Prostate gland (tissue), 2 donors: ENCODE data around the gene CUX1. TPM values are rescaled to one million over a fixed set of nuclear protein-coding genes. Genes with fewer than 3 reads are reported as not detected.

Source experiments
- DNase-seq: peaks from one replicate; pipeline ENCODE4 v3.0.0-alpha.2; 2019; ENCODE audit warnings: low spot score
- H3K27ac ChIP-seq, 2 donors: fragments of 200-600 bp; sonication (generic); 2 replicates each; pipeline ENCODE4 v1.5.1; 2017 to 2019
- H3K27me3 ChIP-seq: fragments of 200-600 bp; sonication (generic); replicated peaks from 2 replicates; pipeline ENCODE4 v1.5.1; 2019; ENCODE audit not compliant: insufficient read depth
- H3K36me3 ChIP-seq, 2 donors: fragments of 200-600 bp; sonication (generic); 1 replicate in 1 of 2; 2 replicates in 1 of 2; pipeline versions ENCODE4 v1.5.1 to v1.8.1; 2017 to 2019
- H3K4me1 ChIP-seq: fragments of 200-600 bp; sonication (generic); replicated peaks from 2 replicates; pipeline ENCODE4 v1.5.1; 2019
- H3K4me3 ChIP-seq, 2 donors: fragments of 200-600 bp; sonication (generic); 2 replicates each; pipeline ENCODE4 v1.5.1; 2017 to 2019
- H3K9me3 ChIP-seq: fragments of 200-600 bp; sonication (generic); 2 replicates; pipeline ENCODE4 v1.5.1; 2017
- POLR2A ChIP-seq: fragments of 450-650 bp; IDR thresholded peaks from one replicate; pipeline ENCODE4 v1.6.1; 2016; ENCODE audit warnings: antibody characterized with exemption, mild to moderate bottlenecking
- POLR2AphosphoS5 ChIP-seq: sonication (generic); formaldehyde crosslinking; IDR thresholded peaks from one replicate; pipeline ENCODE4 v1.6.1; 2017; ENCODE audit warnings: antibody characterized with exemption
- WGBS: methylation state at CpG from one replicate; pipeline ENCODE4 v1.1.5; 2018; 5-methylcytosine and 5-hydroxymethylcytosine counted together
- intact Hi-C: fragments of 100-400 bp; cut with DNase I; formaldehyde crosslinking; loops from one replicate; pipeline ENCODE4 v1.14.2; 2022
- total RNA-seq, 2 donors: library from RNA; depleted of rRNA; stranded (reverse); fragments of >200 nt; gene quantifications; one replicate each; pipeline ENCODE4 v1.1.0, GENCODE V29; 2016
- TF ChIP-seq, protein P1 (sequence below), 4 experiments: fragments of 200-600 bp in 2 of 4; fragments of 450-650 bp in 2 of 4; sonication (generic) in 2 of 4; IDR thresholded peaks; 1 replicate in 3 of 4; 2 replicates in 1 of 4; pipeline ENCODE4 v1.5.1; 2016 to 2019; ENCODE audit warnings: antibody characterized with exemption in 4 of 4, mild to moderate bottlenecking in 2 of 4, moderate library complexity in 2 of 4

The CUX1 gene
- total RNA-seq, 2 donors from 2014 or later, result 96.3 to 99.2 TPM

DNA sequence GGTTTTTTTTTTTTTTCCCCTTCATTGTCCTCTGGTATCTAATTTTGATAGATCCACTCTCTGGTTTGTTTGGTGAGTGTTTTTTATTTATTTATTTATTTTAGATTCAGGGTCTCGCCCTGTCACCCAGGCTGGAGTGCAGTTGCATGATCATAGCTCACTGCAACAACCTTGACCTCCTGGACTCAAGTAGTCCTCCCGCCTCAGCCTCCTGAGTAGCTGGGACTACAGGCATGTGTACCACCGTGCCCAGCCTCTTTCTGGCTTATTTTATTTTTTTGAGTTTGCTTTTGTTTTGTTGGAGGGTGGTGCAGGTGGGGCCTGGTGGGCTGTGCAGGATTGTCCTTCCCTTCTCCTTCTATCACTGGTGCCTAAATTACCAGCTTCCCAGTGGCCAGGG is 282.0 kb downstream of the CUX1 start:
- WGBS, result 97% methylated on average over 3 of the region's 3 CpGs
- Histone ChIP-seq H3K4me3 (no peak overlapping the region), H3K36me3 (no peaks in the 10 kb centered on the region), H3K4me1 (no peaks in the 10 kb centered on the region), H3K9me3 (no peaks in the 10 kb centered on the region), H3K27ac (no peak overlapping the region), H3K27me3 (no peaks in the 10 kb centered on the region)
- DNase-seq, result no peak
- TF ChIP-seq, protein P1, sequence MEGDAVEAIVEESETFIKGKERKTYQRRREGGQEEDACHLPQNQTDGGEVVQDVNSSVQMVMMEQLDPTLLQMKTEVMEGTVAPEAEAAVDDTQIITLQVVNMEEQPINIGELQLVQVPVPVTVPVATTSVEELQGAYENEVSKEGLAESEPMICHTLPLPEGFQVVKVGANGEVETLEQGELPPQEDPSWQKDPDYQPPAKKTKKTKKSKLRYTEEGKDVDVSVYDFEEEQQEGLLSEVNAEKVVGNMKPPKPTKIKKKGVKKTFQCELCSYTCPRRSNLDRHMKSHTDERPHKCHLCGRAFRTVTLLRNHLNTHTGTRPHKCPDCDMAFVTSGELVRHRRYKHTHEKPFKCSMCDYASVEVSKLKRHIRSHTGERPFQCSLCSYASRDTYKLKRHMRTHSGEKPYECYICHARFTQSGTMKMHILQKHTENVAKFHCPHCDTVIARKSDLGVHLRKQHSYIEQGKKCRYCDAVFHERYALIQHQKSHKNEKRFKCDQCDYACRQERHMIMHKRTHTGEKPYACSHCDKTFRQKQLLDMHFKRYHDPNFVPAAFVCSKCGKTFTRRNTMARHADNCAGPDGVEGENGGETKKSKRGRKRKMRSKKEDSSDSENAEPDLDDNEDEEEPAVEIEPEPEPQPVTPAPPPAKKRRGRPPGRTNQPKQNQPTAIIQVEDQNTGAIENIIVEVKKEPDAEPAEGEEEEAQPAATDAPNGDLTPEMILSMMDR (IDR thresholded peaks at IDR 0.05), result no peak
- TF ChIP-seq POLR2AphosphoS5, result no peak
- TF ChIP-seq POLR2A, result no peak
- intact Hi-C loops, result no loop called here

DNA sequence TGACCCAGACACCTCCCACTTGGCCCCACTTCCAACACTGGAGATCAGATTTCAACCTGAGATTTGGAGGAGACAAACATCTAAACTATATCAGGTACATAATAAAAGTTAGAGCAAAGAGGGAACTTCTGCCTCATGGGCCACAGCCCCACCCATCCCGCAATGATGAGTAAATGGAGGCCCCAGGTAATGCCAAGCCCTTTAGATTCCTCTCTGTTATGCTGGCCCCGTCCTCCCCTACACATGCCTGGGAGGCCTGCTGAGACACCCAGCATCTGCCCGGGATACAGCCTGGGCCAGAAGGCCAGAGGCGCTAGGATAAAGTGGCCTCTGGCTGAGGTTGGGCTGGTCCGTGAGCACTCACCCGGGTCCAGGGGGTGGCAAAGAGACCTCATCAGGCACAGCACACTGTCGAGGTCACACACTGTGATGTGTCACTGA is 283.7 kb downstream of the CUX1 start:
- WGBS, result 79% methylated on average over 7 of the region's 7 CpGs
- TF ChIP-seq, protein P1 (IDR thresholded peaks at IDR 0.05), result no peak
- TF ChIP-seq POLR2A, result no peak
- TF ChIP-seq POLR2AphosphoS5, result no peak
- Histone ChIP-seq H3K36me3 (no peaks in the 10 kb centered on the region), H3K4me1 (no peaks in the 10 kb centered on the region), H3K4me3 (no peak overlapping the region), H3K27ac (no peak overlapping the region), H3K9me3 (no peaks in the 10 kb centered on the region), H3K27me3 (no peaks in the 10 kb centered on the region)
- intact Hi-C loops, result no loop called here
- DNase-seq, result no peak

DNA sequence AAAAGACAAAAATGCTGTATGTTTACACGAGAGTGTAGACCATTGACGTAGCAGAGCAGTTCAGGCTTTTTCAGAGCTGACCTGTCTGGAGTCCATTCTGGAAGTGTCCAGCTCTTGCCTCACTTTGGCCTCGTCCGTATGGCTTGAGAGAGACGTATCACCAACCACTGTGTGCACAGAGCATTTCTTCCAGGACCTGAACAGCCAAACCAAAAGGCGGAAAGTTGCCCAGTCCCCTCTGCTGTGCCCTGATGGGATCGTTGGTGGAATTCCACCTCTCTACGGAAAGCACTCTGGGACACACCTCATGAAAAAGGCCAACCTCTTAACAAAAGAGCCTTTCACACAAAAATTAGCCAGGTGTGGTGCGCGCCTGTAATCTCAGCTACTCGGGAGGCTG is 284.5 kb downstream of the CUX1 start:
- DNase-seq, result no peak
- no peak overlapping the region for H3K27ac ChIP-seq
- intact Hi-C loops, result no loop called here
- 89% methylated on average over 11 of the region's 11 CpGs for WGBS
- H3K27me3 ChIP-seq, result no peaks in the 10 kb centered on the region
- H3K9me3 ChIP-seq, result no peaks in the 10 kb centered on the region
- H3K4me3 ChIP-seq, result no peak overlapping the region
- TF ChIP-seq, protein P1 (IDR thresholded peaks at IDR 0.05), result no peak
- TF ChIP-seq POLR2A (no peak), POLR2AphosphoS5 (no peak)
- no peaks in the 10 kb centered on the region for H3K36me3 ChIP-seq
- no peaks in the 10 kb centered on the region for H3K4me1 ChIP-seq

DNA sequence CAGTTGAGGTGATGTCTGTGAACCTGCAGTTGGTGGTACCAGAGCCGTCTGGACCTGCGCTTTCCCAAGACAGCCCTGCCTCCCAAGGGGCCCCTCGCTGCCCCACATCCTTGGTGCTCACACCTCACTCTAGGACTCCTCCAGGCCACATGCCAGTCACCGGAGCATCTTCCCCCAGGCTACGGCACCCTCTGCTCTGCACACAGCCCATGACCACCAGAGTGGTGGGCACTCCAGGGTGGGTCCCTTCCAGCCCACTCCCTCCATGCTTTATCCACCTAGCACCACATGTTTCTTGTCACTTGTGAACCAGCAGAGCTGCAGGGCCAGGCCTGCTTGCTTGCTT is 285.6 kb downstream of the CUX1 start:
- Histone ChIP-seq H3K4me3 (no peak overlapping the region), H3K27ac (no peak overlapping the region), H3K9me3 (no peaks in the 10 kb centered on the region), H3K4me1 (no peaks in the 10 kb centered on the region), H3K36me3 (no peaks in the 10 kb centered on the region), H3K27me3 (no peaks in the 10 kb centered on the region)
- WGBS, result 90% methylated on average over 5 of the region's 5 CpGs
- intact Hi-C loops, result no loop called here
- no peak for TF ChIP-seq POLR2A
- TF ChIP-seq POLR2AphosphoS5, result no peak
- TF ChIP-seq, protein P1 (IDR thresholded peaks at IDR 0.05), result no peak
- no peak for DNase-seq

DNA sequence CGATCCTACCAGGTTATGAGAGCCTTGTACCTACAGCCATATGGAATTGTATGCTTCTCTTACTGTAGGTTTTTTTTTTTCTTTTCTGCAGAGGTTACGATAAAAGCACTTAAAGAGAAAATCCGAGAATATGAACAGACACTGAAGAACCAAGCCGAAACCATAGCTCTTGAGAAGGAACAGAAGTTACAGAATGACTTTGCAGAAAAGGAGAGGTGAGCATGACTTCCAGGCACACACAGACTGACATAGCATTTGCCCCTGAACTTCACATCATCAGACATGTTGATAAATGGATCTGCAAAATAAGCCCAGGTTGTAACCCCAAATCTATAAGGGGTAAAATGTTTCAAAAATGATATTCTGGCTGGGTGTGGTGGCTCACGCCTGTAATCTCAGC is 286.8 kb downstream of the CUX1 start:
- Histone ChIP-seq H3K27ac (no peak overlapping the region), H3K27me3 (no peaks in the 10 kb centered on the region), H3K9me3 (no peaks in the 10 kb centered on the region), H3K36me3 (no peaks in the 10 kb centered on the region), H3K4me3 (no peak overlapping the region), H3K4me1 (no peaks in the 10 kb centered on the region)
- intact Hi-C loops, result no loop called here
- no peak for TF ChIP-seq POLR2A
- TF ChIP-seq POLR2AphosphoS5, result no peak
- TF ChIP-seq, protein P1 (IDR thresholded peaks at IDR 0.05), result no peak
- no peak for DNase-seq
- 96% methylated on average over 5 of the region's 5 CpGs for WGBS
